Body of pancreas (tissue), 4 donors: ENCODE data around the gene HCFC1.

ENCODE experiments used
- POLR2A ChIP-seq, 3 donors: fragments of 450-650 bp; IDR thresholded peaks; one replicate each; pipeline ENCODE4 v1.6.1; 2016; ENCODE audit warnings: antibody characterized with exemption in 3 of 3, mild to moderate bottlenecking in 2 of 3
- TF ChIP-seq, protein P1 (sequence below), 7 experiments: fragments of 450-650 bp in 4 of 7; fragments of 200-600 bp in 3 of 7; sonication (generic) in 3 of 7; IDR thresholded peaks; one replicate each; pipeline ENCODE4 v1.5.1; 2016 to 2019; ENCODE audit warnings: antibody characterized with exemption in 7 of 7

DNA sequence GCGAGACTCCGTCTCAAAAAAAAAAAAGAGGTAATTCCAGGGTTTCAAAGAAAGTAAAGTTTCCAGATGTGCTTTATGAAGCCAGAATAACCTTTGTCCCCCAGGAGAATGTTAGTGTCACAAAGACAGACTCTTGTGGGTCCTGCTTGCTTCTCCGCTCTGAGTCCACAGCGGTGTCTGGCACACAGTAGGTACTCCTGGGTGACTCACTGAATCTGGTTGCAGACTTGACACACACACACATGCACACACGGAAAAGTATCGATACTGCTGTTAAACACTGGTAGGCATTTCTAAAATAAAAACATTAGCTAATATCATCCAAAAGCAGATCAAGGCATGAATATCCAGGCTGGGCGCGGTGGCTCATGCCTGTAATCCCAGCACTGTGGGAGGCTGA is 23.9 kb upstream of the HCFC1 start:
- TF ChIP-seq, protein P1, sequence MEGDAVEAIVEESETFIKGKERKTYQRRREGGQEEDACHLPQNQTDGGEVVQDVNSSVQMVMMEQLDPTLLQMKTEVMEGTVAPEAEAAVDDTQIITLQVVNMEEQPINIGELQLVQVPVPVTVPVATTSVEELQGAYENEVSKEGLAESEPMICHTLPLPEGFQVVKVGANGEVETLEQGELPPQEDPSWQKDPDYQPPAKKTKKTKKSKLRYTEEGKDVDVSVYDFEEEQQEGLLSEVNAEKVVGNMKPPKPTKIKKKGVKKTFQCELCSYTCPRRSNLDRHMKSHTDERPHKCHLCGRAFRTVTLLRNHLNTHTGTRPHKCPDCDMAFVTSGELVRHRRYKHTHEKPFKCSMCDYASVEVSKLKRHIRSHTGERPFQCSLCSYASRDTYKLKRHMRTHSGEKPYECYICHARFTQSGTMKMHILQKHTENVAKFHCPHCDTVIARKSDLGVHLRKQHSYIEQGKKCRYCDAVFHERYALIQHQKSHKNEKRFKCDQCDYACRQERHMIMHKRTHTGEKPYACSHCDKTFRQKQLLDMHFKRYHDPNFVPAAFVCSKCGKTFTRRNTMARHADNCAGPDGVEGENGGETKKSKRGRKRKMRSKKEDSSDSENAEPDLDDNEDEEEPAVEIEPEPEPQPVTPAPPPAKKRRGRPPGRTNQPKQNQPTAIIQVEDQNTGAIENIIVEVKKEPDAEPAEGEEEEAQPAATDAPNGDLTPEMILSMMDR (IDR thresholded peaks at IDR 0.05) = no peak
- no peak for TF ChIP-seq POLR2A (IDR thresholded peaks at IDR 0.05)
